Hepatocyte (in vitro differentiated cells): Measurements from ENCODE around the gene CFAP97. TPM values are rescaled to one million over a fixed set of nuclear protein-coding genes. Genes with fewer than 3 reads are reported as not detected.

Experiments
- DNase-seq: peaks from one replicate; pipeline ENCODE4 v3.0.0-alpha.2; 2016; ENCODE audit warnings: low spot score
- H2AFZ ChIP-seq: fragments of 200-600 bp; sonication (generic); 2 replicates; pipeline ENCODE4 v1.6.0; 2016; ENCODE audit warnings: antibody characterized with exemption, mild to moderate bottlenecking
- H3K27ac ChIP-seq: fragments of 200-600 bp; sonication (generic); 2 replicates; pipeline ENCODE4 v1.5.1; 2016; ENCODE audit warnings: mild to moderate bottlenecking
- H3K27me3 ChIP-seq: fragments of 200-600 bp; sonication (generic); 2 replicates; pipeline ENCODE4 v1.6.1; 2016
- H3K36me3 ChIP-seq: fragments of 200-600 bp; sonication (generic); replicated peaks from 2 replicates; pipeline ENCODE4 v1.5.1; 2016; ENCODE audit warnings: low read depth; ENCODE audit not compliant: insufficient read depth
- H3K4me1 ChIP-seq: fragments of 200-600 bp; sonication (generic); 2 replicates; pipeline ENCODE4 v1.5.1; 2016; ENCODE audit warnings: mild to moderate bottlenecking, moderate library complexity; ENCODE audit not compliant: insufficient read depth
- H3K4me2 ChIP-seq: fragments of 200-600 bp; sonication (generic); 2 replicates; pipeline ENCODE4 v1.6.0; 2016
- H3K4me3 ChIP-seq: fragments of 200-600 bp; sonication (generic); 2 replicates; pipeline ENCODE4 v1.5.1; 2016; ENCODE audit warnings: mild to moderate bottlenecking
- H3K79me2 ChIP-seq: fragments of 200-600 bp; sonication (generic); 2 replicates; pipeline ENCODE4 v1.6.0; 2017; ENCODE audit warnings: mild to moderate bottlenecking
- H3K9me2 ChIP-seq: fragments of 200-600 bp; sonication (generic); replicated peaks from 2 replicates; pipeline ENCODE4 v1.6.0; 2017; ENCODE audit warnings: mild to moderate bottlenecking; ENCODE audit not compliant: insufficient read depth
- H3K9me3 ChIP-seq: fragments of 200-600 bp; sonication (generic); 2 replicates; pipeline ENCODE4 v1.5.1; 2016; ENCODE audit warnings: low read depth, mild to moderate bottlenecking
- H4K20me1 ChIP-seq: fragments of 200-600 bp; sonication (generic); 2 replicates; pipeline ENCODE4 v1.6.0; 2016; ENCODE audit warnings: mild to moderate bottlenecking; ENCODE audit not compliant: insufficient read depth, poor library complexity, severe bottlenecking
- CTCF ChIP-seq: fragments of 200-600 bp; sonication (generic); IDR thresholded peaks from 2 replicates; pipeline ENCODE4 v1.5.1; 2016; ENCODE audit warnings: antibody characterized with exemption, mild to moderate bottlenecking; ENCODE audit not compliant: poor library complexity
- EZH2 ChIP-seq: fragments of 200-600 bp; sonication (generic); IDR thresholded peaks from 2 replicates; pipeline ENCODE4 v1.6.1; 2016; ENCODE audit warnings: antibody characterized with exemption, mild to moderate bottlenecking, borderline replicate concordance
- EZH2phosphoT487 ChIP-seq: fragments of 200-600 bp; sonication (generic); IDR thresholded peaks from one replicate; pipeline ENCODE4 v1.6.1; 2018; ENCODE audit warnings: antibody characterized with exemption, mild to moderate bottlenecking, low read depth, moderate library complexity; ENCODE audit not compliant: unreplicated experiment, severe bottlenecking
- WGBS: methylation state at CpG from one replicate; pipeline ENCODE4 v1.1.6; 2016; ENCODE audit warnings: low lambda C conversion rate; ENCODE audit errors: missing lambda C conversion rate; 5-methylcytosine and 5-hydroxymethylcytosine counted together
- polyA plus RNA-seq: library from polyadenylated mRNA; unstranded; fragments of >200 nt; fragmentation: Nextera tagmentation; extraction: Ambion mirVana; gene quantifications from 2 replicates; pipeline ENCODE4 v1.2.1, GENCODE V29; 2016
- total RNA-seq: library from RNA; depleted of rRNA; stranded (reverse); fragments of >200 nt; gene quantifications from 2 replicates; pipeline ENCODE4 v1.2.3, GENCODE V29; 2014

Gene CFAP97
- total and polyA plus RNA-seq, 2 experiments from 2014 or later, result 16.5 to 28.9 TPM

GRCh38 chr4:185117300-185117934, 86.4 kb downstream of the CFAP97 start:
- Histone ChIP-seq H3K27me3 (no peaks in the 10 kb centered on the region), H4K20me1 (no peaks in the 10 kb centered on the region), H3K36me3 (no peaks in the 10 kb centered on the region), H3K4me3 (no peak overlapping the region), H3K27ac (no peak overlapping the region), H3K4me1 (peaks cover 7% of the 10 kb centered on the region), H3K4me2 (no peak overlapping the region), H3K79me2 (no peaks in the 10 kb centered on the region), H3K9me3 (no peaks in the 10 kb centered on the region), H3K9me2 (no peaks in the 10 kb centered on the region), H2AFZ (no peak overlapping the region)
- no peak for DNase-seq
- 75% methylated on average over 7 of the region's 7 CpGs for WGBS
- TF ChIP-seq EZH2phosphoT487, result no peak
- TF ChIP-seq CTCF, result no peak
- no peak for TF ChIP-seq EZH2

DNA sequence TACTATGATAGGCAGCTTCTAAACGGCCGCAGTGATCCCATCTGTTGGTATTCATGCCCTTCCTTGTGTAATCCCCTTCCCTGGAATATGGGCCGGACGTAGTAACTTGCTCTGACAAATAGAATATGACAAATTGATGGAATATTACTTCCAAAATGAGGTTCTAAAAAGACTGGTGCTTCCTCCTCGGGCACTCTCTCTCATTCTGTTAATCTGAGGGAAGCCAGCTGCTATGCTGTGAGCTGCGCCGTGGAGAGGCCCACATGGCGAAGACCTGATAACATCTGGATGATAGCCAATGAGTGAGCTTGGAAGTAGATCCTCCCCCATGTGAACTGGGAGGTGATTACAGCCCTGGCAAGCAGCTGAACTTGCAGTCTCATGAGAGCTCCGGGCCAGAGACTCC, 88.0 kb downstream of the CFAP97 start:
- peak overlapping the region; percentile 16 for H2AFZ ChIP-seq
- peak overlapping the region; percentile 17 for H3K27ac ChIP-seq
- H3K4me2 ChIP-seq, result peak overlapping the region; percentile 57

GRCh38 chr4:185113340-185113739, 90.5 kb downstream of the CFAP97 start:
- peaks cover 12% of the 10 kb centered on the region for H3K4me1 ChIP-seq
- no peaks in the 10 kb centered on the region for H3K79me2 ChIP-seq
- TF ChIP-seq CTCF (no peak), EZH2 (no peak), EZH2phosphoT487 (no peak)
- H4K20me1 ChIP-seq, result no peaks in the 10 kb centered on the region
- no peak overlapping the region for H3K4me2 ChIP-seq
- no peak overlapping the region for H2AFZ ChIP-seq
- no peaks in the 10 kb centered on the region for H3K36me3 ChIP-seq
- no peak overlapping the region for H3K27ac ChIP-seq
- H3K27me3 ChIP-seq, result no peaks in the 10 kb centered on the region
- DNase-seq, result no peak
- WGBS, result 68% methylated on average over 2 of the region's 2 CpGs
- no peaks in the 10 kb centered on the region for H3K9me3 ChIP-seq
- no peaks in the 10 kb centered on the region for H3K9me2 ChIP-seq
- no peak overlapping the region for H3K4me3 ChIP-seq

More for the DNA sequence above, 88.0 kb downstream of the CFAP97 start:
- no peak overlapping the region for H3K4me3 ChIP-seq
- no peaks in the 10 kb centered on the region for H3K79me2 ChIP-seq
- no peaks in the 10 kb centered on the region for H3K36me3 ChIP-seq
- H3K27me3 ChIP-seq, result no peaks in the 10 kb centered on the region
- H3K9me3 ChIP-seq, result no peaks in the 10 kb centered on the region
- no peaks in the 10 kb centered on the region for H4K20me1 ChIP-seq
- H3K9me2 ChIP-seq, result no peaks in the 10 kb centered on the region
- DNase-seq, result peak; percentile 89
- H3K4me1 ChIP-seq, result peaks cover 7% of the 10 kb centered on the region
- 22% methylated on average over 9 of the region's 9 CpGs for WGBS
- TF ChIP-seq CTCF (no peak), EZH2phosphoT487 (no peak), EZH2 (no peak)
